Neutrophil (primary cell): ENCODE results near the gene COP1.

ENCODE experiments used
- H3K27ac ChIP-seq: fragments of 200-600 bp; sonication (generic); 2 replicates; pipeline ENCODE4 v1.5.1; 2016; ENCODE audit warnings: mild to moderate bottlenecking, moderate library complexity
- H3K27me3 ChIP-seq: fragments of 200-600 bp; sonication (generic); 2 replicates; pipeline ENCODE4 v1.6.0; 2016; ENCODE audit warnings: mild to moderate bottlenecking
- H3K36me3 ChIP-seq: fragments of 200-600 bp; sonication (generic); 2 replicates; pipeline ENCODE4 v1.5.1; 2017
- H3K4me1 ChIP-seq, 2 experiments: fragments of 200-600 bp in 1 of 2; sonication (generic) in 1 of 2; 1 replicate in 1 of 2; 2 replicates in 1 of 2; pipeline versions ENCODE4 v1.5.1 to v1.6.1; 2013 to 2016; ENCODE audit warnings: low read depth in 1 of 2, low read length in 1 of 2, mild to moderate bottlenecking in 1 of 2, moderate library complexity in 1 of 2; ENCODE audit not compliant: control insufficient read depth in 1 of 2, insufficient read depth in 1 of 2
- H3K4me3 ChIP-seq, 2 experiments: fragments of 200-600 bp in 1 of 2; sonication (generic) in 1 of 2; 1 replicate in 1 of 2; 2 replicates in 1 of 2; pipeline ENCODE4 v1.5.1; 2013 to 2016; ENCODE audit warnings: low read depth in 1 of 2, low read length in 1 of 2, mild to moderate bottlenecking in 1 of 2, moderate library complexity in 1 of 2
- H3K9me3 ChIP-seq: fragments of 200-600 bp; sonication (generic); 2 replicates; pipeline ENCODE4 v1.5.1; 2016
- TF ChIP-seq, protein P1 (sequence below): fragments of 200-600 bp; sonication (generic); IDR thresholded peaks from 2 replicates; pipeline ENCODE4 v1.5.1; 2016; ENCODE audit warnings: antibody characterized with exemption

The COP1 gene

GRCh38 chr1:176119549-176119948 is 87.5 kb downstream of the COP1 start:
- Histone ChIP-seq H3K4me1 (no peaks in the 10 kb centered on the region), H3K4me3 (no peak overlapping the region), H3K9me3 (no peaks in the 10 kb centered on the region), H3K36me3 (peaks cover 25% of the 10 kb centered on the region), H3K27ac (no peak overlapping the region), H3K27me3 (no peaks in the 10 kb centered on the region)
- TF ChIP-seq, protein P1, sequence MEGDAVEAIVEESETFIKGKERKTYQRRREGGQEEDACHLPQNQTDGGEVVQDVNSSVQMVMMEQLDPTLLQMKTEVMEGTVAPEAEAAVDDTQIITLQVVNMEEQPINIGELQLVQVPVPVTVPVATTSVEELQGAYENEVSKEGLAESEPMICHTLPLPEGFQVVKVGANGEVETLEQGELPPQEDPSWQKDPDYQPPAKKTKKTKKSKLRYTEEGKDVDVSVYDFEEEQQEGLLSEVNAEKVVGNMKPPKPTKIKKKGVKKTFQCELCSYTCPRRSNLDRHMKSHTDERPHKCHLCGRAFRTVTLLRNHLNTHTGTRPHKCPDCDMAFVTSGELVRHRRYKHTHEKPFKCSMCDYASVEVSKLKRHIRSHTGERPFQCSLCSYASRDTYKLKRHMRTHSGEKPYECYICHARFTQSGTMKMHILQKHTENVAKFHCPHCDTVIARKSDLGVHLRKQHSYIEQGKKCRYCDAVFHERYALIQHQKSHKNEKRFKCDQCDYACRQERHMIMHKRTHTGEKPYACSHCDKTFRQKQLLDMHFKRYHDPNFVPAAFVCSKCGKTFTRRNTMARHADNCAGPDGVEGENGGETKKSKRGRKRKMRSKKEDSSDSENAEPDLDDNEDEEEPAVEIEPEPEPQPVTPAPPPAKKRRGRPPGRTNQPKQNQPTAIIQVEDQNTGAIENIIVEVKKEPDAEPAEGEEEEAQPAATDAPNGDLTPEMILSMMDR = no peak

- H3K27me3 ChIP-seq = no peaks in the 10 kb centered on the region
- no peaks in the 10 kb centered on the region for H3K9me3 ChIP-seq
- H3K4me1 ChIP-seq = no peaks in the 10 kb centered on the region
- no peak overlapping the region for H3K4me3 ChIP-seq
- no peak overlapping the region for H3K27ac ChIP-seq
- H3K36me3 ChIP-seq = peaks cover 31% of the 10 kb centered on the region
- TF ChIP-seq, protein P1 = no peak
These were observed 88.1 kb downstream of the COP1 start for GRCh38 chr1:176118985-176119384.

GRCh38 chr1:176111835-176112234 is 95.3 kb downstream of the COP1 start:
- no peak overlapping the region for H3K4me3 ChIP-seq
- no peaks in the 10 kb centered on the region for H3K9me3 ChIP-seq
- H3K36me3 ChIP-seq = peaks cover 64% of the 10 kb centered on the region
- no peaks in the 10 kb centered on the region for H3K27me3 ChIP-seq
- H3K4me1 ChIP-seq = no peaks in the 10 kb centered on the region
- H3K27ac ChIP-seq = no peak overlapping the region
- TF ChIP-seq, protein P1 = no peak

DNA sequence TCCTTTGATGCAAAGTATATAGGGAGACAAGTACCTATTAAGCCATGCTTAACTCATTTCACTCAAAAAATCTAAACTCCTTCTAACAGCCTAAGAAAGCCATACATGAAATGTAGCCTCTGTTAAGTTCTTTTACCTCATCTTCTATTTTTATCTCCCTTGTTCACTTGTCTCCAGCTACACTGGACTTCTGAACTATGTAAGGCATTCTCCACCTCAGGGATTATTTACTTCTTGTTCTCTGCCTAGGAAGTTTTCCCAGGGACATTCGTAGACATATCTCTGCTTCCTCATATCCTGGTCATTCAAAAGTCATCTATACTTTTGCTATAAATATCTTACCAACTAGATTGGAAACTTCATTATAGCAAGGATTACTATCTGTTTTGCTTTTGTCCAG is 96.9 kb downstream of the COP1 start:
- no peaks in the 10 kb centered on the region for H3K4me1 ChIP-seq
- H3K9me3 ChIP-seq = no peaks in the 10 kb centered on the region
- TF ChIP-seq, protein P1 = no peak
- H3K36me3 ChIP-seq = peaks cover 66% of the 10 kb centered on the region
- no peak overlapping the region for H3K27ac ChIP-seq
- H3K27me3 ChIP-seq = no peaks in the 10 kb centered on the region
- no peak overlapping the region for H3K4me3 ChIP-seq

- TF ChIP-seq, protein P1 = no peak
- Histone ChIP-seq H3K36me3 (peaks cover 55% of the 10 kb centered on the region), H3K27ac (peak overlapping the region; percentile 35), H3K27me3 (no peaks in the 10 kb centered on the region), H3K4me3 (no peak overlapping the region), H3K4me1 (peaks cover 4 to 9% of the 10 kb centered on the region in 2 experiments), H3K9me3 (no peaks in the 10 kb centered on the region)
These were observed 104.2 kb downstream of the COP1 start for GRCh38 chr1:176102768-176103350.
